HG03575 (cell line): Measurements from ENCODE around the gene MPST.
"Not testable (repeated sequence)": the region's sequence is repeated elsewhere in the genome, so short reads cannot be mapped to it uniquely, and the experiment has no call there.

Source experiments
- ATAC-seq: cut with Tn5 transposase; IDR thresholded peaks from one replicate; pipeline ENCODE4 v1.9.1; 2021; ENCODE audit not compliant: unreplicated experiment, insufficient number of reproducible peaks, low FRiP score; ENCODE audit errors: extremely low read depth

Gene MPST

DNA sequence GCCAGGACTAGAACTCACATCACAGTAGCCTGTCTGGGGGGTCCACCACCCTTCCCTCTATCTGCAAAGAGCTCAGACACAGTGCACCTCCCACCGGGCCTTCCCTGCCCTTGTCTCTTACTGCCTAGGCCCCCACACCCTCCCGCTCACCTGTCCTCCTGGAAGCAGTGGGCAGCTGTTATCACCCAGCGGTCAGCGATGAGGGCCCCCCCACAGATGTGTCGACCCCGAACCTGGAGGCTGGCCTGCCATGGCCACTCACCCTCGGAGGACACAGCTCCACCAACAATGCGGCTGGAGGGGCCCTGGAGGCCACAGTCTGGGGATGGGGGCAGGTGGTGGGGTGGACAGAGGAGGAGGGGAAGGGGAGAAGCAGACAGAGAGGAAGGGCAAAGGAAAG lies 50.8 kb downstream of the MPST start:
- ATAC-seq, result no peak

DNA sequence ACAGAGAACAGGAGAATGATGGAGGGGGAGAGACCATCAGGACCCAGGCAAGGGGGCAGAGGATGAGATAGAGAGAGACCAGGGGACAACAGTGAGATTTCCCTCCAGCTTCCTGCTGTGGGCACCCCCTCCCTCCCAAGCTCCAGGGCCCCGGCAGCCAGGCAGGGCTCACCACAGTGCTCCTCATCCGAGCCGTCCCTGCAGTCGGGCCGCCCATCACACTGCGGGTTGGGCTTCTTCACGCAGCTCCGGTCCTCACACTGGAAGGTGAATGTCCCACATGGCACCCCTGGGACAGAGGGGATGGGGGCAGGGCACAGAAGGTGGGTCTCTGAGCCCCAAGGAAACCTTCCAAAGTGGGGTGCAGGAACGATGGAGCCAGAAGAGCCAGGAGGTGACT lies 51.2 kb downstream of the MPST start:
- ATAC-seq, result no peak

DNA sequence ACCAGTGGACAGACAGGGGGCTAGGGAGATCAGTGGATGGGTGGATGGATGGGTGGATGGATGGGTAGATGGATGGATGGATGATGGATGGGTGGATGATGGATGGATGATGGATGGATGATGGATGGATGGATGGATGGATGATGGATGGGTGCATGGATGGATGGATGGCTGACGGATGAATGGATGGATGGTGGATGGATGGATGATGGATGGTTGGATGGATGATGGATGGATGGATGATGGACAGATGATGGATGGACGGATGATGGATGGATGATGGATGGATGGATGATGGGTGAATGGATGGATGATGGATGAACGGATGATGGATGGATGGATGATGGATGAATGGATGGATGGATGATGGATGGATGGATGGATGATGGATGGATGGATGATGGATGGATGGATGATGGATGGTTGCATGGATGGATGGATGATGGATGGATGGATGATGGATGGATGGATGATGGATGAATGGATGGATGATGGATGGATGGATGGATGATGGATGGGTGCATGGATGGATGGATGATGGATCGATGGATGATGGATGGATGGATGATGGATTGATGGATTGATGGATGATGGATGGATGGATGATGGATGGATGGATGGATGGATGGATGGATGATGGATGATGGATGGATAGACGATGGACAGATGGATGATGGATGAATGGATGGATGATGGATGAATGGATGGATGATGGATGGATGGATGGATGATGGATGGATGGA lies 52.5 kb downstream of the MPST start:
- ATAC-seq, result not testable (repeated sequence)

DNA sequence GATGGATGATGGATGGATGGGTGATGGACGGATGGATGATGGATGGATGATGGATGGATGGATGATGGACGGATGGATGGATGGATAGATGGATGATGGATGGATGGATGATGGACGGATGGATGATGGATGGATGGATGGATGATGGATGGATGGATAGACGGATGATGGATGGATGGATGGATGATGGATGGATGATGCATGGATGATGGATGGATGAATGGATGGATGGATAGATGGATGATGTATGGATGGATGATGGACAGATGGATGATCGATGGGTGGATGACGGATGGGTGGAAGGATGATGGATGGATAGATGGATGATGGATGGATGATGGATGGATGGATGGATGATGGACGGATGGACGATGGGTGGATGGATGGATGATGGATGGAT lies 53.1 kb downstream of the MPST start:
- no peak for ATAC-seq

DNA sequence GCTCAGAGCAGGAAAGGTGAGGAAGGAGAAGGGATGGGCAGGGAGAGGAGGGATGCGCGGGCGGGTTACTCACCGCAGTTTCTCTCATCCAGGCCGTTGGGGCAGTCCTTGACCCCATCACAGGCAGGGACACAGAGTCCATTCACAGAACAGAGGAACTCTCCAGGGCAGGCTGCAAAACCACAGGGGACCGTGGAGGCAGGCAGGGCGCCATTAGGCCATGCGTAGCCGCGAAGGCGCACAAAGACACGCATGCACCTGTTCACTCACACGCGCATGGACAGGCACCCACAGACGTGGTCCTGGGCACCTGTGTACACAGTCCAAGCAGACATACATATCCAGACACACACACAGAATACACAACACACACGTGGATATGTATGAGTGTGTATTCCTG lies 55.0 kb downstream of the MPST start:
- no peak for ATAC-seq

DNA sequence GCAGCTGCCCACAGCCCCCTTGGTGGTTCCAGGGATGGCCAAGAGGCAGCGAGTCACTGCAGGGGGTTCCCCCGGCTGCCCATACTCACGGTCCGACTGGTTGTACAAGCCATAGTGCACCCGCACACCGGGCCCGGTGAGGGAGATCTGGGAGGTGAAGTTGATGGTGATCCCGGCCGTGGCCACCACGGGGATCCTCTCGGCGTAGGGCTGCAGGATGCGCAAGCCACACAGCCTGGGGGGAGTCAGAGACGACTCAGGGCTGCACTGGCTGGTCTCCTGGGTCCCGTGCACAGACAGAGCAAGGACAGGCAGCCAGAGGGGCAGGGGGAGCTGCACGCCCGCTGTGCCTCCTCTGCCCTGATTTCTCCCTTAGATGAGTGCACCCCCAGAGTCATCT lies 55.5 kb downstream of the MPST start:
- ATAC-seq, result no peak

DNA sequence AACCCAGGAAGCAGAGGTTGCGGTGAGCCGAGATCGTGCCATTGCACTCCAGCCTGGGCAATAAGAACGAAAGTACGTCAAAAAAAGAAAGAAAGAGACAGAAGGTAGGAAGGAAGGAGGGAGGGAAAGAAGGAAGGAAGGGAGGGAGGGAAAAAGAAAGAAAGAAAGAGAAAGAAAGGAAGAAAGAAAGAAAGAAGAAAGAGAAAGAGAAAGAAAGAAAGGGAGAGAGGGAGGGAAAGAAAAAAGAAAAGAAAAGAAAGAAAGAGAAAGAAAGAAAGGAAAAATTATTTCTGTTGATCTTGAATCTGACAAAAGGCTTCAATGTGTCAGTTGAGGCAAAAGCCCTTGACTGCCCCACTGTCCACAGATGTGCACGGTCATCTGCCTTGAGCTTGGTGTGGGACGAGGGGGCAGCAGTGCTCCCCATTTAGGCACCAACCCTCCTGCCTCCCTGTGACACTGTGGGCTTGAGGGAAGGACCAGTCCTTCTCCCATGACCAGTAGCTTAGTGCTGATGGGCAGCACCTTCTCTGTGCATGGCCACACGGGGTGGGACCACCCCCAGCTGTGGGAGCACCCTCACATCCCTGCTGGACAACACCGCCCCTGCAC lies 56.4 kb downstream of the MPST start:
- ATAC-seq, result no peak

DNA sequence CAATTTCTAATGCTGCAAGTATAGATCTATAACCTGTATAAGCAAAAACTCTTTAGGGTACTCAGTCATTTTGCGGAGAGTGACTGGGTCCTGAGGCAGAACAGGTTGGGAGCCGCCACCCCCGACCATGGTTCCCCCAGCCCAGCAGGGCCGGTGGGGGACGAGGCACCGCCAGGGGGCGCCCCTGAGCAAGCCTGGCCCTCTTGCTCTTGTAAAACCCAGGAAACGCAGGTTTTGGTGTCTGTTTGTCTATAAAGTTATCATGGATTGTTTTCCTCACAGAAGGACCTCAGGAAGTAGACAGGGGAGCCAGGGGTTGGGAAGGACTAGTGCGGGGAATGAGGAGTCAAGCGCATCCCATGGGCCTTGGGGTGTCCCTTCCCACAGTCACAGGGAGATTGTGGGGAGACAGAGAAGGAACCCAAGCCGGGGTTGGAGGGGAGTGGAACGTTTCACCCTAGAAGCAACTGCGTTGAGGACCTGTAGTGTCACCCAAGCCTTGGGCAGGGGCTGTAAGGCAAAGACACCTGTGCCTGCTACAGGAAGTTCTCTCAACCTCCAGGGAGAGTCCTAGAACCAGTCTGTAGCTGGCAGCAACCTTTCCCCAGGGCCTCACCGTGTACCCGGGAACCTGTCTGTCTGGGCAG lies 58.4 kb downstream of the MPST start:
- no peak for ATAC-seq

DNA sequence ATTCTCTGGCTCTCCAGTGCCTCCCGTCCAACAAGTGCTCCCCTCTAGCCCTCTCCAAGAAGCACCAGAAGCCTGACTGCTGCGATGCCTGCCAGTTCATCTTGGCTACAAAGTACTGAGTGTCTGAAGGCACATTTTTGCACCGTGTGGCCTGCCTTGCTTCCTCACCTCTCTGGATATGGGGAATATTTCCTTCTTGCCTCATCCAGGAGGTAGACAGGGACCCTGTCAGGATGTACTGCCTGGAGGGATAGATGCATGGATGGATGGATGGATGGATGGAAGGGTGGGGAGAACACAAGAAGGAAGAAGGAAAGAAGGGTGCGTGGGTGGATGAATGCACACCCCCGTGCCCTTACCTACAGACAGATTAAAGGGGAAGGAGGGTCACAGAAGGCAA lies 59.6 kb downstream of the MPST start:
- ATAC-seq, result no peak
